Measurements from ENCODE around the gene ZNF771.

Gene ZNF771

GRCh38 chr16:30359871-30360170 lies 47.6 kb upstream of the ZNF771 start:
- Histone ChIP-seq H3K4me2 (no peak overlapping the region), H3K36me3 (ENCODE audit: insufficient read depth) (no peaks in the 10 kb centered on the region), H3K4me1 (ENCODE audit: low read depth, poor library complexity, severe bottlenecking) (peaks cover 12% of the 10 kb centered on the region), H3K9ac (no peak overlapping the region), H3K27me3 (ENCODE audit: insufficient read depth, low read depth) (no peaks in the 10 kb centered on the region), H4K20me1 (ENCODE audit: insufficient read depth) (no peaks in the 10 kb centered on the region), H3K27ac (no peak overlapping the region), H3K79me2 (ENCODE audit: insufficient read depth, low read depth) (peaks cover 19% of the 10 kb centered on the region), H2AFZ (ENCODE audit: low read depth) (no peak overlapping the region), H3K4me3 (IDR thresholded peaks at IDR 0.05; ENCODE audit: insufficient read depth, low read depth, low read length) (no peak overlapping the region)
- TF ChIP-seq CTCF (conservative IDR thresholded peaks at IDR 0.05; ENCODE audit: low read depth, low read length), result no peak

DNA sequence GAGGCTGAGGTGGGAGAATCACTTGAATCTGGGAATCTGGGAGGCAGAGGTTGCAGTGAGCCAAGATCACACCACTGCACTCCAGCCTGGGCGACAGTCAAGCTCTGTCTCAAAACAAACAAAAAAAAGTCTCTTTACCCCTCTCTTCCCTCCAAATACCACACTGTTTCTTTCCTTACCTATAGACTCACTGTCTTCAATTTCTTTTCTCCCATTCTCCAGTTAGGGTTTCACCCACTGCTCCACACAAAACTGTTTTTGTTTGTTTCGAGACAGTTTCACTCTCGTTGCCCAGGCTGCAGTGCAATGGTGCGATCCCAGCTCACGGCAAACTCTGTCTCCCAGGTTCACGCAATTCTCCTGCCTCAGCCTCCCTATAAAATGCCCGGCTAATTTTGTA lies 46.2 kb upstream of the ZNF771 start:
- Histone ChIP-seq H3K79me2 (ENCODE audit: insufficient read depth, low read depth) (peaks cover 29% of the 10 kb centered on the region; the same call in 1 of the 2 replicates), H3K4me2 (no peak overlapping the region), H3K27me3 (ENCODE audit: insufficient read depth, low read depth) (no peaks in the 10 kb centered on the region), H3K9ac (no peak overlapping the region), H4K20me1 (ENCODE audit: insufficient read depth) (no peaks in the 10 kb centered on the region), H3K4me1 (ENCODE audit: low read depth, poor library complexity, severe bottlenecking) (peaks cover 7% of the 10 kb centered on the region), H2AFZ (ENCODE audit: low read depth) (no peak overlapping the region), H3K4me3 (IDR thresholded peaks at IDR 0.05; ENCODE audit: insufficient read depth, low read depth, low read length) (no peak overlapping the region), H3K27ac (no peak overlapping the region), H3K36me3 (ENCODE audit: insufficient read depth) (no peaks in the 10 kb centered on the region)
- no peak for TF ChIP-seq CTCF (conservative IDR thresholded peaks at IDR 0.05; ENCODE audit: low read depth, low read length)

GRCh38 chr16:30365200-30365599 lies 42.2 kb upstream of the ZNF771 start:
- Histone ChIP-seq H3K4me1 (ENCODE audit: low read depth, poor library complexity, severe bottlenecking) (peaks cover 19% of the 10 kb centered on the region), H3K4me3 (IDR thresholded peaks at IDR 0.05; ENCODE audit: insufficient read depth, low read depth, low read length) (no peak overlapping the region), H3K27me3 (ENCODE audit: insufficient read depth, low read depth) (no peaks in the 10 kb centered on the region), H3K79me2 (ENCODE audit: insufficient read depth, low read depth) (peaks cover 64% of the 10 kb centered on the region), H3K9ac (no peak overlapping the region), H3K27ac (no peak overlapping the region), H3K4me2 (no peak overlapping the region), H3K36me3 (ENCODE audit: insufficient read depth) (no peaks in the 10 kb centered on the region), H4K20me1 (ENCODE audit: insufficient read depth) (no peaks in the 10 kb centered on the region), H2AFZ (ENCODE audit: low read depth) (no peak overlapping the region)
- TF ChIP-seq CTCF (conservative IDR thresholded peaks at IDR 0.05; ENCODE audit: low read depth, low read length), result no peak

DNA sequence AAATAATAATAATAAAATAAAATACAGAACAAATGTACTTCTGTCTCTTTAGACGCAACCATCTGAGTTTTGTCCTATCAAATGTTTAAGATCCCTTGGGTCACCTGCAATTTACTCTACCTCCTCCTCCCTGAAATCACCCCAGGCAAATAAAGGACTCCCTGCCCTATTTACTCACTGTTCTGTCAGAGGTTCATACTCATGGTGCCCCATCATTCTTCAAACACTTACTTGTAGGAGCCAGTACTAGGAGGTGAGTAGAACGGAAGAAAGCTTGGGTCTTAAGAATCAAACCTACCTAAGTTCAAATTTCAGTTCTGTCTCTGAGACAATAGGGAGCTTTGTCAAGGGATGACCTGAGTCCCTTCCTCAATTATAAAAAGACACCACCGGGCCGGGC lies 40.9 kb upstream of the ZNF771 start:
- TF ChIP-seq CTCF (conservative IDR thresholded peaks at IDR 0.05; ENCODE audit: low read depth, low read length), result no peak
- no peak overlapping the region for H2AFZ ChIP-seq (ENCODE audit: low read depth)
- no peak overlapping the region for H3K4me3 ChIP-seq (IDR thresholded peaks at IDR 0.05; ENCODE audit: insufficient read depth, low read depth, low read length)
- no peaks in the 10 kb centered on the region for H3K27me3 ChIP-seq (ENCODE audit: insufficient read depth, low read depth)
- no peak overlapping the region for H3K9ac ChIP-seq
- H4K20me1 ChIP-seq (ENCODE audit: insufficient read depth), result no peaks in the 10 kb centered on the region
- H3K79me2 ChIP-seq (ENCODE audit: insufficient read depth, low read depth), result peaks cover 58% of the 10 kb centered on the region
- no peak overlapping the region for H3K27ac ChIP-seq
- H3K4me2 ChIP-seq, result peak overlapping the region; percentile 89; the same call in 1 of the 2 replicates
- H3K36me3 ChIP-seq (ENCODE audit: insufficient read depth), result no peaks in the 10 kb centered on the region
- H3K4me1 ChIP-seq (ENCODE audit: low read depth, poor library complexity, severe bottlenecking), result peaks cover 22% of the 10 kb centered on the region

All from KMS-11 (cell line).